Posterior vena cava (tissue), 2 donors: ENCODE measurements around the gene VAMP5. TPM values are rescaled to one million over a fixed set of nuclear protein-coding genes. Genes with fewer than 3 reads are reported as not detected.
"Not testable (repeated sequence)": the region's sequence is repeated elsewhere in the genome, so short reads cannot be mapped to it uniquely, and the experiment has no call there.

Source experiments
- DNase-seq: peaks from one replicate; pipeline ENCODE4 v3.0.0-alpha.2; 2020; ENCODE audit warnings: low spot score
- intact Hi-C, 2 donors: fragments of 100-400 bp; cut with DNase I; formaldehyde crosslinking; loops; one replicate each; pipeline versions ENCODE4 v1.14.1 to v1.14.2; 2022 to 2023
- total RNA-seq, 2 donors: library from RNA; stranded (reverse); fragmentation: NEBNext Ultra II Directional; extraction: Animal tissue kit (Norgen Biotek cat#: 25700); gene quantifications; one replicate each; pipeline ENCODE4 v1.2.1, GENCODE V29; 2021
- donor health status: DM: yes; HTN: yes; CAD: no.
- donor health status: DM: yes; HTN: yes; CAD: no.

Gene VAMP5
- total RNA-seq, 2 donors from 2014 or later, result 79.9 to 96.2 TPM

DNA sequence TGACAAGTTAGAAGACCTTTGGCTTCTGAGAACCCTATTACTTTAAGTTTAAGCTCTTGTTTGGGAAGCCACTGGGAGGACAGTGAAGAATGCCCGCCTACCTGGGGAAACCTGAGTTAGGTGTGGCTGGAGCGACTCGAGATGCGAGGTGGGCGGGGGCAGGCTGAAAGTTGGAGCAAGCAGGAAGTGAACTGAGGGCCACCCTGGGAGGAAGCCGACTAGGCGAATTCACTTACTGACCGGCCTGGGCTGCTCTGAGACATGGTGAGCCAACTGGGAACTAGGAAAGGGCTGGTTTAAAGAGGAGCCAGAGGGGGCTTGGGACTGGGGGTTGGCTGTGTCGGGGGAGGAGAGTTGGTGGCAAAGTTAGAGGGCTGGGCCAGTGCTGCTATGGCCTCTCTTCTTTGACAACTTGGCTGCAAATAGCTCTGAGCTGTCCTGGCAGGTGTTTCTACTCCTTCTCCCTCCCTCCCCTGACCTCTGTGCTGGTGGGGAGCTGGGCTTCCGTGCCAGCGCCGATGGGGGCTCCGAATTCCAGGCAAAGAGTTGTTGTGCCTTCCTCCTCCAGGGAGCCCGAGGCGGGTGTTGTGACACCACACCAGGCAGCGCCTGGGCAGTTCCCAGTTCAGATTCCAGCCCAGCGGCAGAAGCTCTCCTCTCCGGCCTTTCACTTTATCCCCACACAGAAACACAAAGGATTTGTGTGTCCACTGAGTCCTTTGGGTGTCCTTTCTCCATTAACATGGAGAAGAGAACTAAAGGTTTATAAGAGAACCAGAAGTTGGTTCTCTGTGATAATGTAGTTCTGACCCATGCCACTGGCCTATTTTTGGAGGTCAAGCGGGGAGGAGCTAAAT is 6.6 kb upstream of the VAMP5 start, which contains the start of gene VAMP8:
Gene VAMP8, plus strand, starts transcription at position 201 of the 857 bp plus-strand sequence. Its CDS starts 61 bp downstream, at position 262.
- intact Hi-C loops, result no loop called here
- DNase-seq, result no peak

DNA sequence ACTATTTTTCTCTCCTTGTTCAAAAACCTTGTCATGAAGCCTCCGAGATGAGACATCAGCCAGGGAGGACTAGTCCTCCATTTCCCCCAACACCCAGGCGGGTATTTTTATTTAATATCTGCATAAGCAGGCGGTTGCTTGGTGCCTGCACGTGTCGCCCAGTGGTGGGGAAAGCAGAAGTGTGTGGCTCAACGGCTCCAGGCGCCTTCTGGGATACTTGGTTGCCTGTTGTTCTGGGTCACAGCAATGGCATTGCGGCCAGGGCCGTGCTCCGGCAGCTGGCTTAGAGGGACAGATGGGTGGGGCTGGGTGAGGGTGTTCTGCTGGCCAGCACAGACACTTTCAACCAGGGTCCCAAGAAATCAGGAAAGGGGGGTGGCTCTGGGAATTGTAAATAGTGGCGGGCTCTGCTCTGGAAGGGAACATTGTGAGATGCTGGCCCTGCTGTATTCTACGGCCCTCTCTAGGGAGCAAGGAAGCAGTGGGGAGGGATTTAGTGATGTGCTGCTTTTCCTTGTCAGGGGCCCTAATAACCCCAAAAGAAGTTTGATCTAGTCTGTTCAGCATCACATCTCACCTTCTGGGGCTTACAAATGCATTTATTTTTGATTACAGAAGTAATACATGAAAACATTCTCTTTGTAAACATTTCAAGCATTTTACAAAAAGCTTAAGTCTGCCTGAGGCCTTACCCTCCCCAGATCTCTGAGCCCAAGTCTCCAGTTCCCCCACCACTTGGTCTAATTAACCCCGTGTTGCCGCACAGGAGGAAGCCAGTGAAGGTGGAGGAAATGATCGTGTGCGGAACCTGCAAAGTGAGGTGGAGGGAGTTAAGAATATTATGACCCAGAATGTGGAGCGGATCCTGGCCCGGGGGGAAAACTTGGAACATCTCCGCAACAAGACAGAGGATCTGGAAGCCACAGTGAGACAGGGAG is 5.7 kb upstream of the VAMP5 start:
- peak; percentile 92 for DNase-seq
- intact Hi-C loops, result no loop called here

DNA sequence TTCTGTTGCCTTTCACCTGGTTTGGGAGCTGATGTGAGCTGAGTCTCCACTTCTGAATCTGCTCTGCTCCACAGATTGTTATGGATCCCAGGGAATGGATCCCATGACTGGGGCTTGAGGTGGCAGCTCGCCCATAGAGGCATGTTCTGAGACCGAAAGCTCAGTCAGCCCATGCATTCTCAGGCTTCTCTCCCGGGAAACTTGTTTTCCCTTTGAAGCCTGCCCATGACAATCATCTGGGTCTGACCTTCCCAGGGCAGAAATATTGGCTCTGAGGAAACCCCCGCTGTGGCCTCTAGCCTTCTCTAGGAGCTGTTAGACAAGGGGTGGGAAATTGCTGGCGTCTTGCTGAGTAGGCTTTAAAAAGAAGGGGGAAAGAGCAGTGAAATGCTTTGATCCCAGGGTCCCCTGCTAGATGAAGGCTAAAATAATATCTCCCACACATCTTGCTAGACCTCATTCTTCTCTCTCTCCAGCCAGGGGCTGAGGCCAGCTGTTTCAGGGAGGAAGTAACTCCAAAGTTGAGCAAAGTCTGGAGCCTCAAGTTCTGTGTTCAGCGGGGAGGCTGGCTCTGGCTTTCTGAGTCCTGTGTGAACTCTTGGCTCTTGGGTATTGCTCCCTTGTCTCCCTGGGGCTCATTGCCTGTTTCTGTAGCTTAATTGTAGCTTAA is 4.8 kb upstream of the VAMP5 start:
- intact Hi-C loops, result no loop called here
- DNase-seq, result no peak

DNA sequence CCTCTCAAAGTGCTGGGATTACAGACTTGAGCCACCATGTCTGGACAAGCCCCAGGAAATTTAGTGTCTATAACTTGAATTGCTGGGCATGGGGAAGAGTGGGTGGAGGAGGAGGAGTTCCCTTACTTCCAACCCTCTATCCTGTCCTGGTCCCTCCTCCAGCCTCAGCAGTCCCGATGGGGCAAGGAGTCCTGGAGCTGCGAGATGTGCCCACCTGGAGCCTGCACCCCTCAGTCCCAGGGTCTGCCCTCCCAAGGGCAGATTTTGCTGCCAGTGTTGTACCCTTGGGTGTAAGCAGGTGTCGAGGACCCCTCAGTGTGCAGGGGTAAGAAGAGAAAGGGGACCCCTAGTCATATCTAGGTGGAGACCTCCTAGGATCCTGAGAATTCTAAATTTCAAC is 4.0 kb upstream of the VAMP5 start:
- intact Hi-C loops, result no loop called here
- DNase-seq, result no peak

DNA sequence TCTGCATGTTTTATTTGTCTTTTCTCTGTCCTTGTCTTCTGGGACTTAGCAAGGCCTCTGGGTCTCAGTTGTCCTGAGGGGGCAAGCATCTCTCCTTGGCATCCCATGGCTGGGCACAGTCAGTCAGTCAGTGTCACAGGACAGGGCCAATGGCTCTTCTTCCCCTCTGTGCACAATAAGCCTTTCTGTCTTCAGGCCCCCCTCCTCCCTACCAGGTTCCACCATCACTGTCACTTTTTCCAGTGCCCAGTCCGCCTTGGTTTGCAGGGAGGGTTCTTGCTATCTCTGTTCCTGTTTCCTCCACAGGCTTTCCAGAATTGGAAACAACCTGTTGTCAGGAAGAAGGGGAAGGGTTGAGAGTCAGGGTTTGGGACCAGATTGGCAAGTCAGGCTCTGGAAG is 1.7 kb upstream of the VAMP5 start:
- DNase-seq, result no peak
- intact Hi-C loops, result no loop called here

DNA sequence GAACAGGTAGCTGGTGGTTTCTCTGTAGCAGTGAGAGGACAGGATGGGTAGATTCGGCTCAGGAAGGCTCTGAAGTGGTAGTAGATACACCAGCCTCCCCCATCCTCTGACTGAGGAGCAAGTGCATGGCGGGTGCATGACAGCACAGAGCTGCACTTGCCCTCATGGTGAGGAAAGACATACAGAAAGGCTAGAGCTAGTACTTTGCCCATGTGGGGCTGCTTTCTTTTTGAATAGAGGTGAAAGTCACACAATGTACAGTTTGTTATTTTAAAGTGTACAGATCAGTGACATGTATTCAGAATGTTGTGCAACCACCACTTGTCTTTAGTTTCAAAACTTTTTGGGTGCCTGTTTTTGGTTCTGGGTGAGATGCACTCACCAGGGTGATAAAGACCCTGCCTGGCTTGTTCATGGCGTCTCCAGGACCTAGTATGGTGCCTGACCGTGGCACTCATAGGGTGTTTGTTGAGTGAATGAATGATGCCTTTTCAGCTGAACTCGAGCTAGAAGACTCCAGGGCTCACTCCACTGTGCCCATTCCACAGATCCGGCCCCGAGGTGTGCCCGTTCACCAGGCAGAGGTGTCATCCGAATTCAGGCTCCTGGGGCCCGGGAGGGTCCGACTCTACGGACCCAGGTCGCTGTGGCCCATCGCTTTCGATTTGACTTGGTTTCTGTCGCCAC is 421 bp upstream of the VAMP5 start:
- DNase-seq, result no peak
- intact Hi-C loops, result no loop called here

DNA sequence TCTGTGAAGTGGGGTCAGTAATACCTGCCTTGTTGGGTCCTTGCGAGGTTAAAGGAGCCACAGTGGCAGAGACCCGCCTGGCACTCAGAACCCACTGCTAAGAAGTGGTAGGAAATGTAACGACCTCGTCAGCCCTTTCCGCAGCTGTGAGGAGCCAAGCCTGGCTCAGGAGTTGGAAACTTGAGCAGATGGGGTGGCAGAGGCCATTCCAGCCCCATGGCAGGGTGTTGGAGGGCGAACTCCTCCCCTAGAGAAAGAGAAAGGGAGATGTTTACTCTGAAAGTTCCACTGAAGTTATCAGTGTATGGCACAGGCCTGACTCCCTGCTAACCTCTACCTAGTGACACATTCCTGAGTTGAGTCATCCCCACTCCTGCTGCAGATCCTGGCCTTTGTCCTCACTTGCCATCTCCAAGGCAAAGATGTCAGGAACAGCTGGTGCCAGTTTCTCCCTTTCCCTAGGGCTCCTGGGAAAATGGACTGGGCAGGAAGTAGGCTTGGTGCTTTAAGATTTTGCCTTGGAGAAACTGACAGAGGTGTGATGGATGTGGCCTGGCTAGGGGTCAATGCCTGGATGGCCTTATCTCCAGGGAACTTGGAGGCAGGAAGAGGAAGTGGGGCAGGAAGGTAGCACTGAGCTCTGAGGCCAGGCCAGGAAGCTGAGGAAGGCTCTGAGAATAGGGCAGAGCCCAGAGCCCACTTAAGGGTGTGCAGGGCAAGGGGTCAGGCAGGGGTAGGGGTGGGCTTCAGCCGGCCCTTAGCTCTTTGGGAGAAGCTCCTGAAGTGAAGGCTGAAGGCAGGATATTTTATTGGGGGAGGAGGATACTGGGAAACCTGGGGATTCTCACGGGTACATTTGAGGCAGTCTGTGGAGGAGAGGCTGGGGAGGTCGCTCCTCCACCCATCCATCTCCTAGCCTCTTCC is 888 bp downstream of the VAMP5 start:
- DNase-seq, result no peak
- intact Hi-C loops, result no loop called here

DNA sequence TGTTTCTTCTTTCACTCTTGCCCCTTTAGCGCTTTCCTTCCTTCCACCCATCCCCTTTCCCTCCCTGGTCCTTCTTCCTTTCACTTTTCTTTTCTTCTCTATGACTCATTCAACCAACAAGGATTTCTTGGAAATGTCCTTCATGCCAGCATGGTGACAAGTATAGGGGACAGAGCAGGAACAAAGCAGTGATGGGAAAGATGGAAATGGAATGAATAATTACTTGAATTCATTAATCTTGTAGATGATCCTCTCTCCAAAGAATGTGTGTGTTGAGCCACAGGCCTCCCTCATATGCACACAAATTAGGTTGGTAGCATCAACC is 1.5 kb downstream of the VAMP5 start:
- no peak for DNase-seq

DNA sequence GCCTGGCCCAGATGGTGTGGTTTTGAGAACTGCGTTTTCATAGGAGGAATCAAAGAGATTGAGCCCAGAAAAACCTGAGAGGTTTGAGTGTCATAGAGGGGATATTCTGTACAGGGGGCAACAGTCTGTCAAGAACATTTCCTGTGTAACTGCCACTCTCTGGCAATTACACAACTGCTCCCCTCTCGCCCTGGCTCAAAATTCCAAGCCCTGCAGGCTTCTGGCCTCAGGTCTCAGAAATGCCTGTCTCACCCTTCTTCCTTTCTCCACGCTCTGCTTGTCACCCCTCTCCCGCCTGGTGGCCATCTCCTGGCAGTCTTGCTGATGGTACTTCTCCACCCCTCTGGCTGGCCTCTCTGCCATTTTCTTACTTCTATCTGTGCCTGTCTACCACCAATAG is 4.0 kb downstream of the VAMP5 start:
- no peak for DNase-seq
- intact Hi-C loops, result no loop called here

More for the DNA sequence above, 1.5 kb downstream of the VAMP5 start:
- intact Hi-C loops, result no loop called here

DNA sequence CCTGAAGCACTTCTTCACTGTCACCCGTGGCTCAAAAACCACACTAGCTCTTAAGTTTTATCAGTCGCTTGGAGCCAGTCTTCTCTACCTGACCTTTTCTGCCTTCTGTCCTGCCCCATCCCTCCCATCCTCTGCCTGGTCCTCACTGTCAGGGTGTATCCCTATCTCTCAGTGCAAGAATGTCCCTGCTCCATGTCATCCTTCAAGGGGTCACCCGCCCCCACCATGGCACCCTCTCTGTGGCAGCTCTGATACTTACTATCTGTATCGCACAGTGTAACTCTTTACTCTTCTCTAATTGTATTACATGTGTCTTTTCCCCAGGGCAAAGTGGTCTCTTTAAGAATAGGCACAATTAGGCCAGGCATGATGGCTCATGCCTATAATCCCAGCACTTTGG is 4.4 kb downstream of the VAMP5 start:
- intact Hi-C loops, result no loop called here
- no peak for DNase-seq

DNA sequence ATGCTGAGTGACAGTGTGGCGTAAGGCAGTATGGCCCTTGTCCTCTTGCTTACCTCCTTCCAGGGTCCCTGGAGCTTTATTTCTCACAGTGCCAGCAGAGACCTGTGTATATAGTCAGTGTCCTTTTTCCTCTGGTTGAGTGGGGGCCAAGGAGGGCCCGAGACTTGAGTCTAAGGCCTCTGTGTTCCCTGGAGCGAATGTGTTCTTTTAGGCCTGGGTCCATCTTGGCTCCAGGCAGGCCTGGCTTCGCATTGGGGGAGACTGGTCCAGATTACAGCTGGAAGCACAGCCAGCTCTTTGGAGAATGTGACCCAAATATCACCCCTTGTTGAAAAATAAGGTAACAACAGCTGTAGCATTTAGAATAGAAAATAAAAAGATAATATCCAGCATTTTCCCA is 5.0 kb downstream of the VAMP5 start:
- DNase-seq, result no peak
- intact Hi-C loops, result no loop called here

DNA sequence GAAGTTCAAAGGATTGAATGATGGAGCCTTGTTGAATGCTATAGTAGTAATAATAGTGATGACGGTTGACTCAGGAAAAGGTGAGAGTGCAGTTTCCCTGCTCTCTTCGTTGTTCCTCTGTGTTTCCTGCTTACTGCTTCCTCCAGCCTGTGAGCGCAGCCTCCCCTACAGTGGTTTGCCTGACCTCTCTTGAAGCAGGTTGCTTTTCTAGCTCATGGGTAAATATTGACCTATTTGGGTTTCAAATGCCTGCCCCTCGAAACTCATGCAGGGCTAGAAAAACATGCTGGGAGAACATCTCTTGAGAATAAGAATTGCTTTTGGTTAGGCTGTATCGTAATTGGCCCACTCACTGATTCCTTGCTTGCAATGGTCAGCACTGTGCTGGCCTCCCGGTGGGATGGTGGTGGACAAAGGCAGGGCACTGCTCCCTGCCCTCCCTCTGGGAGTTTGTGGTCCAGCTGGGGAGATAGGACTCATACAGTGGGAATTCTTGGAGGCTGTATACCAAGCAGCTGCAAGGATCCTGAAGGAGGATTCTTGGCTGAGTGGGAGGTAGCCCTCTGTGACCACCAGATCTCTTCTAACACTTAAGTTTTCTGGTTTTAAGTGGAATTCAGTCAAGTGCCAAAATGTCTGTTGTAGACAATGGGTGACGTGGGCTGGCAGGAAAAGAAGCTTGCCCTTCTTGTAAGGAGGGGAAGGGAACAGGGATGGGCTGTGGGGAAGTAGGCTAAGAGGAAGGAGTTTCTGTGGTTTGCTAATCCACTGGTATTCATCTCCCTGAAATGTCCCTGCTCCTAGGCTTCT is 6.0 kb downstream of the VAMP5 start:
- DNase-seq, result no peak
- intact Hi-C loops, result no loop called here

DNA sequence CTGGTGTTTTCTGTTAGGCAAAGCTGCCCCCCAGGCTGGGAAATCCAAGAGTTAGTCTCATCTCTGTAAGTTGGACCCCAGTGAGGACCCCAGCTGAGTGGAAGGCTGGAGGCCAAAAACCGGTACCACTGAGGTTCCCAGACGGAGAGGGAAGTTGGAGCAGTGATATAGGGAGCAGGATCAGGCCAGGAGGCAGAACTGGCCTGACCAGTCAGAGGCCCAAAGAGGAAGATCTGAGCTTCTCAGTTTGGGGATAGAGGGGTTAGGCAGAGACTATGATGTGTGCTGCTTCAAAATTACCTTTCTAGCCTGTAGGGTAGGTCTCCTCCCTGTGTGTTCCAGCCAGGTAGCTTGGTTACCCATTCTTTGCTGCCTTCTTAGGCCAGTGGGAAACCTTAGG is 6.7 kb downstream of the VAMP5 start:
- DNase-seq, result no peak
- intact Hi-C loops, result no loop called here

DNA sequence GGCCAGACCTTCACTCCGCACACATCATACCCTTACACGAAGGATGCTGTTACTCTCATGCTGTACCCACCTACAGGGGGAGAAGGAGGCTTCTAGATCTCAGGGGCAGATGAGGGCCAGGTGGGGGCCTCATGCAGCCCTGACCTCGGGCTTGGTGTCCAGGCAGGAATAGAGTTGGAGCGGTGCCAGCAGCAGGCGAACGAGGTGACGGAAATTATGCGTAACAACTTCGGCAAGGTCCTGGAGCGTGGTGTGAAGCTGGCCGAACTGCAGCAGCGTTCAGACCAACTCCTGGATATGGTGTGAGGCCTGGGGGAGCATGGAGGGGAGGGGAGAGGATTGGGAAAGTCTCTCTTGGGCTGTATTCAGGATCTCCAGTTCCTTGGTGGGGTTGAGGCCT is 7.3 kb downstream of the VAMP5 start:
- intact Hi-C loops, result no loop called here
- DNase-seq, result no peak

DNA sequence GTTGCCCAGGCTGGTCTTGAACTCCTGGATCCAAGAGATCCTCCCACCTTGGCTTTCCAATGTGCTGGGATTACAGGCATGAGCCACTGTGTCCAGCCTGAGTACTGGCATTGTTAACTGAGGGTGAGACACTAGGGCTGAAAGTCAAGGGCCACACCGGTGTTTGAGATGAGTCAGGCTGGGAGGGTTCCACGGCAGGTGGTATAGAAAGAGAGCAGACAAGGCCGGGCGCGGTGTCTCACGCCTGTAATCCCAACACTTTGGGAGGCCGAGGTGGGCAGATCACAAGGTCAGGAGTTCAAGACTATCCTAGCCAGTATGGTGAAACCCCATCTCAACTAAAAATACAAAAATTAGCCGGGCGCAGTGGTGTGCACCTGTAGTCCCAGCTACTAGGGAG is 8.1 kb downstream of the VAMP5 start:
- DNase-seq, result not testable (repeated sequence)

DNA sequence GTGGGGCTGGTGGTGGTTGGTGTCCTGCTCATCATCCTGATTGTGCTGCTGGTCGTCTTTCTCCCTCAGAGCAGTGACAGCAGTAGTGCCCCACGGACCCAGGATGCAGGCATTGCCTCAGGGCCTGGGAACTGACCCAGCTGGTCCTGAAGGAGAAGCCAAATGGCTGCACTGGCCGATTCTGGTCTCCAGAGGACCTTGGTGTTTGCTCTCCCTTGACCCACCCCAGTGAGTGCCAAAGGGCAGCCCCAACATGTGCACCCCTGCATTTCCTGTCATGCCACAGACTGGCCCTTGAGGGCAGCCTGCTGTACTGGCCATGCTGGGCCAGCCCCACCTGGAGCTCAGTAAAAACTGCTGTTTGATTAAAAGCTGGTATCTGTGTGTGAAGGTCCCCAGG is 8.8 kb downstream of the VAMP5 start:
- intact Hi-C loops, result no loop called here
- no peak for DNase-seq

More for the DNA sequence above, 8.1 kb downstream of the VAMP5 start:
- intact Hi-C loops, result not testable (repeated sequence)

DNA sequence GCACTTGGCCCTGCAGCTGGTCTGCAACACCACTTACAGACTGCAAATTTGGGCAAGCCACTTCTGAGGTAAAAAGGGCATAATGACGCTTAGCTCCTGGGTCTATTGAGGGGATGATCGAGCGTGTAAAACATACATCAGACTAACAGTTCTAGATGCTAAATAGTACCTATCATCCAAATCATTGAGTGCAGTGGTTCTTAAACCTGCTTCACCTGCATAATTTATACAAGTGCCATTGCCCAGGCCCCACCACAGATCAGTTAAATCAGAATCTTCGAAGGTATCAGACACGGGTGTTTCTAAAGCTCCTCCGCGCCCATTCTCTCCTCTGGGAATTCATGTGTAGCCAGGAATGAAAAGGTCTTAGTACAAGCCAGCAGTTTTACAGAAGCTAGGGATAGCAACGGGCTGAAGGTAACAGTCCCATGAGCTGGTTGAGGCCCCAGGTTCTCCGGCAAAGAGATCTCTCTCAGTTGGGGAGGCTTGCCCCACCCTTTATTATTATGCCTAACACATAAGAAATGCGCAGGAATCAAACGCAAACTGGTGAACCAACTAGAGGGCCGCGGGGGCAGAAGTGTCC is 10.6 kb downstream of the VAMP5 start:
- intact Hi-C loops, result no loop called here

More for the DNA sequence above, 10.6 kb downstream of the VAMP5 start:
- DNase-seq, result no peak
